IPS-20b (cell line): Measurements from ENCODE around the gene TRIM75.
"Not testable (repeated sequence)": the region's sequence is repeated elsewhere in the genome, so short reads cannot be mapped to it uniquely, and the experiment has no call there.

Experiments
- H3K27ac ChIP-seq: one replicate; pipeline ENCODE4 v1.5.1; 2013; ENCODE audit warnings: low read length
- H3K27me3 ChIP-seq: 2 replicates; pipeline ENCODE4 v1.6.1; 2013; ENCODE audit warnings: mild to moderate bottlenecking, low read length, inconsistent platforms; ENCODE audit not compliant: insufficient read depth
- H3K36me3 ChIP-seq: 2 replicates; pipeline ENCODE4 v1.6.1; 2013; ENCODE audit warnings: low read depth, mild to moderate bottlenecking, inconsistent platforms, low read length, moderate library complexity; ENCODE audit not compliant: insufficient read depth
- H3K4me1 ChIP-seq: 2 replicates; pipeline ENCODE4 v1.6.1; 2013; ENCODE audit warnings: mild to moderate bottlenecking, control low read depth, inconsistent platforms, low read length, moderate library complexity; ENCODE audit not compliant: insufficient read depth
- H3K4me3 ChIP-seq: 2 replicates; pipeline ENCODE4 v1.5.1; 2013; ENCODE audit warnings: mild to moderate bottlenecking, low read length, inconsistent platforms
- H3K9ac ChIP-seq: 2 replicates; pipeline ENCODE4 v1.6.1; 2013; ENCODE audit warnings: low read depth, mild to moderate bottlenecking, inconsistent platforms, low read length, moderate library complexity
- H3K9me3 ChIP-seq: 2 replicates; pipeline ENCODE4 v1.6.1; 2013; ENCODE audit warnings: mild to moderate bottlenecking, low read depth, low read length, inconsistent platforms; ENCODE audit not compliant: insufficient read depth

Gene TRIM75

DNA sequence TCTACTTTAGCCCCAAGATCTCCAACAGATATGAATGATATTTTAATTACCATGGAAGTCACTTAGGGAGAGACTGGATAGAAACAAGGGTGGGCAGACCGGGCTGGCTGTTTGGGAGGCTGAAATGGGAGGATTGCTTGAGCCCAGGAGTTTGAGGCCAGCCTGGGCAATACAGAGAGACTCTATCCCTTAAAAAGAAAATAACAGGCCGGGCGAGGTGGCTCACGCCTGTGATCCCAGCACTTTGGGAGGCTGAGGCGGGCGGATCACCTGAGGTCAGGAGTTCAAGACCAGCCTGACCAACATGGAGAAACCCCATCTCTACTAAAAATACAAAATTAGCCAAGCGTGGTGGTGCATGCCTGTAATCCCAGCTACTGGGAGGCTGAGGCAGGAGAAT lies 31.1 kb downstream of the TRIM75 start:
- H3K9me3 ChIP-seq, H3K27me3 ChIP-seq, H3K27ac ChIP-seq, H3K4me3 ChIP-seq, H3K4me1 ChIP-seq, H3K9ac ChIP-seq: not testable (repeated sequence)
- H3K36me3 ChIP-seq = peaks cover 34% of the 10 kb centered on the region

DNA sequence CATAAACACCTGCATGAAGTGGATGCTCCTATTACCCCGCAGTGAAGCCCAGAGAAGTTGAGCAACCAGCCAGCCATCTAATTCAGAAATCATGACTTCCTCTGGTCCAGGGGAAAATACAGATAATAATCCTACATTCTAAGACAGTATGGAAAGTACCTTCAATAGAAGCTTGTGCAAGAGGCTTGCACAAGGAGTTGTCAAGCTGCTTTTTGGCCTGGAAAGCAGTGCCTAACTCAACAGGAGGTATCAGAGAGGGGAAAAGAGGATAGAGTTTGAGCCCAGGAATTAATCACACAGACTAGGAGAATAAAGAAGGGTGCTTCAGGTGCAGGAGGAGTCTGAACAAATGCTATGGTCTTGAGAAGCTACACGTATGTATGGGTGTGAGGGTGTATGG lies 32.3 kb downstream of the TRIM75 start:
- Histone ChIP-seq H3K4me3 (no peak overlapping the region), H3K4me1 (no peaks in the 10 kb centered on the region), H3K9ac (no peak overlapping the region), H3K27ac (no peak overlapping the region), H3K9me3 (no peaks in the 10 kb centered on the region), H3K36me3 (peaks cover 34% of the 10 kb centered on the region), H3K27me3 (no peaks in the 10 kb centered on the region)

DNA sequence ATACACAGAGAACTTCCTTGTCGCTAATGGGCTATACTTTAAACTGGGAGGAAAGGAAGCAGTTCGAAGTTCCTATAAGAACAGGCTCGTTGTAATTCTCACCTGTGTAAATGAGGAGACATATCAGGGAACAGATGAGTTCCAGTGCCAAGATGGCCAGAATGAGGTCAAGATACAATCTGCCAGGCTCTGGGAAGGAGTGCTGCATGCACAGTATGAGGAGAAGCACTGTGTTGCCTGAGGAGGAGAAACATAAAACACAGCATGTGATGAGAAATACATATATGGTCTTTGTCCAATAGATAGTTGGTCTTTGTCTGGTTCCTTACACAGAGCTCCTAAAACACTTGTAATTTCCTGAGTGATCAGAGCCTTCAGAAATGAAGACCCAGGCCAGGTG lies 34.7 kb downstream of the TRIM75 start:
- no peak overlapping the region for H3K4me3 ChIP-seq
- no peak overlapping the region for H3K9ac ChIP-seq
- no peaks in the 10 kb centered on the region for H3K27me3 ChIP-seq
- peaks cover 34% of the 10 kb centered on the region for H3K36me3 ChIP-seq
- no peaks in the 10 kb centered on the region for H3K4me1 ChIP-seq
- no peak overlapping the region for H3K27ac ChIP-seq
- no peaks in the 10 kb centered on the region for H3K9me3 ChIP-seq

DNA sequence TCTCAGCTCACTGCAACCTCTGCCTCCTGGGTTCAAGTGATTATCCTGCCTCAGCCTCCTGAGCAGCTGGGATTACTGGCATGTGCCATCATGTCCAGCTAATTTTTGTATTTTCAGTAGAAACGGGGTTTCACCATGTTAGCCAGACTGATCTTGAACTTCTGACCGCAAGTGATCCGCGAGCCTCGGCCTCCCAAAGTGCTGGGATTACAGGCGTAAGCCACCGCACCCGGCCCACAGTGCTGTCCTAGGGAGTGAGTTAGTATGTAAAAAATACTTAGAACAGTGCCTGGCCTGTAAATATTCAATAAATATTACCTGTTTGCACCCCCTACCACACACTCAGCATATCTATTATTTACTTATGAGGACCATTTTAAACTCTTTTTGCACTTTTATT lies 38.5 kb downstream of the TRIM75 start:
- not testable (repeated sequence) for H3K4me1 ChIP-seq, H3K9me3 ChIP-seq, H3K27ac ChIP-seq, H3K4me3 ChIP-seq, H3K9ac ChIP-seq, H3K27me3 ChIP-seq
- peaks cover 14% of the 10 kb centered on the region for H3K36me3 ChIP-seq

DNA sequence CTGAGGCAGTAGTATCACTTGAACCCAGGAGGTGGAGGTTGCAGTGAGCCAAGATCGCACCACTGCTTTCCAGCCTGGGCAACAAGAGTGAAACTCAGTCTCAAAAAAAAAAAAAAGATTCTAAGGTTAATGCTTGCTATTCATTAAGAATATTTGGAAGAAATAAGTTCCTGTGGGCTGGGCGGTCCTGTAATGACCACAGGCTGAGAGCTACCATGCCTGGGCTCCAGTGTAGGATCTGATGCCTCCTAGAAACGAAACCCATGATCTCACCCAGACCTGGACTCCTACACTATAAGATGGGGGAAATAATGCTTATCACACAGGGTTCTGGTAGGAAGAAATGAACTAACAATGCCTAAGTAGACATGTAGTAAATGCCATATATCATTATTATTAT lies 41.2 kb downstream of the TRIM75 start:
- H3K9me3 ChIP-seq = no peaks in the 10 kb centered on the region
- no peaks in the 10 kb centered on the region for H3K27me3 ChIP-seq
- H3K9ac ChIP-seq = no peak overlapping the region
- H3K4me1 ChIP-seq = no peaks in the 10 kb centered on the region
- H3K4me3 ChIP-seq = no peak overlapping the region
- H3K36me3 ChIP-seq = peaks cover 12% of the 10 kb centered on the region
- no peak overlapping the region for H3K27ac ChIP-seq

DNA sequence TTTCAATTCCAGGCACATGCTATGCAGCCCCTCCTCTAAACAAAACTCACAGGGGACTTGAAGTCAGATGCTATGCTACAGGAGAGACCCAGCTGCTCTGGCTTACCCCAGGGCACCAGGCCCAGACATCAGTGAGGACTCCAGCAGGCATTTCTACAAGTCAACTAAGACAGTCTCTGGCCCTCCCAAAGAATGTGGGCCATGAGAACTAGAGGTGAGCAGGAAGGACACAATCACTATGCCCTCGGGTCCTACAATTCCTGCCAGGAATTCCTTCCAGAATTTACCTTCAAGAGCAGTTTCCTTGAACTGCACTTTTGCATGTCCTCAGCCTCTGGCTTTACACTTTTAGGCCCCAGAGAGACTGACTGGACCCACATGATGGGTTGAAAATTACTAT lies 41.6 kb downstream of the TRIM75 start:
- Histone ChIP-seq H3K4me3 (no peak overlapping the region), H3K36me3 (peaks cover 13% of the 10 kb centered on the region), H3K27me3 (no peaks in the 10 kb centered on the region), H3K27ac (no peak overlapping the region), H3K4me1 (no peaks in the 10 kb centered on the region), H3K9me3 (no peaks in the 10 kb centered on the region), H3K9ac (no peak overlapping the region)

DNA sequence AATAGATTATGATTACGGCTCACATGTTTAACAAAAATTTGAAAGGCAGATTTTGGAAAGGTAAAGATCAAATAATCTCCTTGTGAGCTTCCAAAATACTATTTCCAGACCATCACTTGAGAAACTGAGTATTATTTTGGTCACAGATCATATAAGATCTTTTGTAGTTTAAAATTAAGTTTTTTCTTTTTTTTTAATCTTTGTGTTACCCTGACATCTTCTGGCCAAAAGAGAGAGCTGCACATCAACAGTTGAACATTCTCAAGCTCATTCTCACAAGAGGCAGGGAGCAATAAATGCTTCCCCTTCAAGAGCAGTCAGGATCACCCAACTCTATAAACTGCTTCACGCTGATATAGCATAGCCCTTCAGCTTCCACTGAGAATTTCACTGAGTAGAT lies 43.1 kb downstream of the TRIM75 start:
- no peaks in the 10 kb centered on the region for H3K9me3 ChIP-seq

DNA sequence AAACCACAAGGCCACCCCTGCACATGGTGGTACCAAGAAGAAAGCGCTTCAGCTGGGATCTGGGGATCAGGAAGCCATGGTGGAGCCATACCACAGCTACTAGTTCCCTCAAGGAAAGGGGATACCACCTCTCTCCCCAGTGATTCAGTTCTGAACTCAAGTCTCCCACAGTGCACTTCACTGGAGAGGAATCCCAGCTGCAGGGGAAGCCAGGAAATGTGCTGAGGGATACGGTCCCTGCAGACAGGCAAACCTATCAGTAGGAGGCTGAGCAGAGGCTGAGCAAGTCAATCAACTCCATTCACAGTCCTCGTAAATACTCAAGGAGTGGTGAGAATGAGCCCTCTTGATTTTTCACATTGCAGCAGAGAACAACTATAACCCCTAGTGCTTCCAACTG lies 48.0 kb downstream of the TRIM75 start:
- Histone ChIP-seq H3K27me3 (no peaks in the 10 kb centered on the region), H3K9ac (no peak overlapping the region)

More for the DNA sequence above, 43.1 kb downstream of the TRIM75 start:
- Histone ChIP-seq H3K9ac (no peak overlapping the region), H3K4me1 (no peaks in the 10 kb centered on the region), H3K4me3 (no peak overlapping the region), H3K27me3 (no peaks in the 10 kb centered on the region), H3K36me3 (peaks cover 23% of the 10 kb centered on the region), H3K27ac (no peak overlapping the region)

DNA sequence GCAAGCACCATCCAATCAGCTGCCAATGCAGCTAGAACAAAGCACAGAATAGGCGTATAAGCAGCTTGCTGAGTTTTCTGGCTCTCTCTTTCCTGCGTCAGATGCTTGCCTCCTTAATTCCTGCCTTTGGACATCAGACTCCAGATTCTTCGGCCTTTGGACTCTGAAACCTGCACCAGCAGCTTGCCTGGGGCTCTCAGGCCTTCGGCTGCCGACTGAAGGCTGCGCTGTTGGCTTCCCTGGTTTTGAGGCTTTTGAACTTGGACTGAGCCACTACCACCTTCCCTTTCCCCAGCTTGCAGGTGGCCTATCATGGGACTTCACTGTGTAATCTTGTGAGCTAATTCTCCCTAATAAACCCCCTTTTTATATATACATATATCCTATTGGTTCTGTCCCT lies 52.9 kb downstream of the TRIM75 start:
- Histone ChIP-seq H3K27ac (no peak overlapping the region), H3K27me3 (no peaks in the 10 kb centered on the region), H3K4me3 (no peak overlapping the region), H3K9me3 (no peaks in the 10 kb centered on the region), H3K36me3 (peaks cover 14% of the 10 kb centered on the region; the same call in 1 of the 2 replicates), H3K4me1 (no peaks in the 10 kb centered on the region), H3K9ac (no peak overlapping the region)

More for the DNA sequence above, 48.0 kb downstream of the TRIM75 start:
- Histone ChIP-seq H3K4me3 (no peak overlapping the region), H3K9me3 (no peaks in the 10 kb centered on the region), H3K36me3 (peaks cover 35% of the 10 kb centered on the region), H3K4me1 (no peaks in the 10 kb centered on the region), H3K27ac (no peak overlapping the region)
